ENCODE measurements around the gene CTSC.

The CTSC gene

GRCh38 chr11:88337181-88337986 is at the start of gene CTSC:
Gene CTSC, minus strand, starts transcription at chr11:88337736. Its CDS starts 64 bp downstream, at chr11:88337672.
- peak; percentile 92 for DNase-seq (ENCODE audit: low read depth)
- no peak for TF ChIP-seq CTCF (IDR thresholded peaks at IDR 0.05; ENCODE audit: low read length, missing control alignments)

GRCh38 chr11:88384669-88385005 is 47.1 kb upstream of the CTSC start:
- H3K4me3 ChIP-seq (replicated peaks; ENCODE audit: low read depth, low read length), result no peak overlapping the region
- DNase-seq (ENCODE audit: low read depth), result peak; percentile 54
- TF ChIP-seq CTCF (IDR thresholded peaks at IDR 0.05; ENCODE audit: low read length, missing control alignments), result no peak

More at GRCh38 chr11:88337181-88337986, at the start of gene CTSC:
- peak within 1 kb of the TSS; percentile 93 for H3K4me3 ChIP-seq (replicated peaks; ENCODE audit: low read depth, low read length)

GRCh38 chr11:88384004-88384668 is 46.6 kb upstream of the CTSC start:
- no peak for TF ChIP-seq CTCF (IDR thresholded peaks at IDR 0.05; ENCODE audit: low read length, missing control alignments)
- no peak overlapping the region for H3K4me3 ChIP-seq (replicated peaks; ENCODE audit: low read depth, low read length)
- peak; percentile 51 for DNase-seq (ENCODE audit: low read depth)

GRCh38 chr11:88383447-88383846 is 45.9 kb upstream of the CTSC start:
- DNase-seq (ENCODE audit: low read depth), result no peak
- no peak overlapping the region for H3K4me3 ChIP-seq (replicated peaks; ENCODE audit: low read depth, low read length)
- no peak for TF ChIP-seq CTCF (IDR thresholded peaks at IDR 0.05; ENCODE audit: low read length, missing control alignments)

GRCh38 chr11:88379130-88379529 is 41.6 kb upstream of the CTSC start:
- DNase-seq (ENCODE audit: low read depth), result no peak
- no peak for TF ChIP-seq CTCF (IDR thresholded peaks at IDR 0.05; ENCODE audit: low read length, missing control alignments)
- H3K4me3 ChIP-seq (replicated peaks; ENCODE audit: low read depth, low read length), result no peak overlapping the region

- no peak overlapping the region for H3K4me3 ChIP-seq (replicated peaks; ENCODE audit: low read depth, low read length)
- no peak for DNase-seq (ENCODE audit: low read depth)
- no peak for TF ChIP-seq CTCF (IDR thresholded peaks at IDR 0.05; ENCODE audit: low read length, missing control alignments)
These were observed 41.0 kb upstream of the CTSC start for GRCh38 chr11:88378422-88379066.
